DOHH2 (cell line): Measurements from ENCODE around the gene TPM3.

Source experiments
- CTCF ChIP-seq: fragments of 200-600 bp; sonication (generic); IDR thresholded peaks from one replicate; pipeline ENCODE4 v1.5.1; 2014; ENCODE audit warnings: antibody characterized with exemption, mild to moderate bottlenecking, low read depth, low read length; ENCODE audit not compliant: poor library complexity, severe bottlenecking
- EZH2phosphoT487 ChIP-seq: fragments of 200-600 bp; sonication (generic); IDR thresholded peaks from 2 replicates; pipeline ENCODE4 v1.6.1; 2017; ENCODE audit warnings: borderline replicate concordance, mild to moderate bottlenecking, antibody characterized with exemption, low read length, moderate library complexity, mixed read lengths

DNA sequence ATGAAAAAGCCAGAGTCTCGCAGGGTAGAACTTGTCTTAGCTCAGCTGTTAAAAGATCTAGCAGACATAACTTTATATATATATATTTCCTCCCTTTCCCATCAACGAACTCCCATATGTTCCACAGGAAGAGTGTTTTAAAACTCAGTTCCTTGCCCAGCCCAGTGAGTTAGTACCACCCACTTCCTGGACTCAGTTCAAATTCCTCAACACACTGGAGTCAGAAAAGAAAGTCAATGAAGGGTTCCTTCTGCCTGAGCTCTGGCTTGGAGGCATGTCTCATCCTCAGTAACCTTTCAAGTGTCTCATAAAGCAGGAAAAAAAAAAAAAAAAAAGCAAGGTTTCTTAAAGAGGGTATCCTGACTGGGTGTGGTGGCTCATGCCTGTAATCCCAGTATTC lies 15.6 kb downstream of the TPM3 start:
- TF ChIP-seq CTCF (no peak), EZH2phosphoT487 (no peak)
